A172 (cell line): ENCODE measurements around the gene CLCN3. TPM values are rescaled to one million over a fixed set of nuclear protein-coding genes. Genes with fewer than 3 reads are reported as not detected.
"Not testable (repeated sequence)": the region's sequence is repeated elsewhere in the genome, so short reads cannot be mapped to it uniquely, and the experiment has no call there.

Source experiments
- DNase-seq: peaks from one replicate; pipeline ENCODE4 v3.0.0-alpha.2; 2015; ENCODE audit warnings: low spot score
- total RNA-seq: library from RNA; depleted of rRNA; stranded (reverse); fragments of >200 nt; shearing (Covaris generic); gene quantifications from 2 replicates; pipeline ENCODE4 v1.2.3, GENCODE V29; 2014

The CLCN3 gene
- total RNA-seq, 1 experiment from 2014 or later = 42.3 TPM

DNA sequence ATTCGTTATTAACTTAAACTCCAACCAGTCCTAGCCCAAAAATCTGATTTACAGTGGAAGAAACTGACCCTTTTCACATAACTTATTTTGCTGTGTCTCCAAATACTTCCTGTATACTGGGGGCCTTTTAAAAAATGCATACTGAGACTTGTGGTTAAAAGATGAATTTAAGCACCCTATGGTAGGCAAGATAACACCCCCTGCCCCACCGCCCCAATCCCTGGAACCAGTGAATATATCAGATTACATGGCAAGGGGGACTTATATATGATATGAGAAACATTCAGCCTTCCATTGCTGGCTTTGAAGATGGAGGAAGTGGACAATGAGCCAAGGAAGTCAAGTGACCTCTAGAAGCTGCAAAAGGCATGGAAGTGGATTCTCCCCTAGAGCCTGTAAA, 3.1 kb upstream of the CLCN3 start:
- no peak for DNase-seq

DNA sequence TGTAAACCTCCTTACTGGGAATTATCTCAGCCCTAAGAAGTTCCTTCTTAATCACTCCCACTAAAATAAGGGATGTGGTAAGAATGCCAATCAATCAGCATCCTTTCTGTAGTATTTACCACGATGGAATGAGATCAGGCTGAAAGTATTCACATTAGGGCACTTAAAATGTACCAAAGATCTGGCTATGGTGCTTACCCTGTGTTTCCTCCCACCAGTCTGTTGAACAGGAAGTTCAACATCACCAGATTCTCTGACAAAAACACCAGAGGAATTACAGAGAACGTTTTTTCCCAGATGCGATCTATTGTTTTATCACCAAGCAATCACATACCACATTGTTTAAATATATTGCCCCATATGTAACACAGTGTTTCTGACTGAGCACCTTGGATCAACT, 2.1 kb upstream of the CLCN3 start:
- no peak for DNase-seq

DNA sequence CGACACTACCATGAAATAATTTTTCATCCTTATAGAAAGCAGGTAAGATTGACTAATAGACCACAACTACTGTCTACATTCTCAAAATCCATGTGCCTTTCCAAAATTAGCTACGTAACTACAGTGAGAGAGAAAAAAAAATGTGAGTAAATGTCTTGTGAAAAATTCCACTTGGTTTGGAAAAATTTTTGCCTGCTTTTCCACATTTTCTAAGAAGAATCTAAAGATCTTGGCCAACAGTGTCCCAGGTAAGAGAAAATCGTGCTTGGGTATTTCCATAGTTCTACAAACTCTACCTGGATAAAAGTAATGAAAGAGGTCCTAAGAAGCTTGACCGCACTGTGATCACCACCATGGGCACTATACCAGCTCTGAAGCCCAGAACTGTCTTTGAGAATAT, 1.4 kb upstream of the CLCN3 start:
- no peak for DNase-seq

- DNase-seq = peak; percentile 53
Measured at GRCh38 chr4:169619518-169619957, 840 bp upstream of the CLCN3 start.

DNA sequence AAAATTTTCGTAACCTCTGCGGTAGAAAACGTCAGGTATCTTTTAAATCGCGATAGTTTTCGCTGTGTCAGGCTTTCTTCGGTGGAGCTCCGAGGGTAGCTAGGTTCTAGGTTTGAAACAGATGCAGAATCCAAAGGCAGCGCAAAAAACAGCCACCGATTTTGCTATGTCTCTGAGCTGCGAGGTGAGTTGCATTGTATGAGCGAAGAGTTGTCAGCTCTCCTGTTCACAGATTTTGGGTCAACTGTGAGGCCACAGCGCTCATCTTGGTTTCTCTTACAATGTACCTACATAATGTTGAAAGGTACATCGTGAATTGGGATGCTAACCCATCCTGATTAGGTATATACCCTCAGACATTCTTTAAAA, 486 bp downstream of the CLCN3 start:
- peak; percentile 28 for DNase-seq

DNA sequence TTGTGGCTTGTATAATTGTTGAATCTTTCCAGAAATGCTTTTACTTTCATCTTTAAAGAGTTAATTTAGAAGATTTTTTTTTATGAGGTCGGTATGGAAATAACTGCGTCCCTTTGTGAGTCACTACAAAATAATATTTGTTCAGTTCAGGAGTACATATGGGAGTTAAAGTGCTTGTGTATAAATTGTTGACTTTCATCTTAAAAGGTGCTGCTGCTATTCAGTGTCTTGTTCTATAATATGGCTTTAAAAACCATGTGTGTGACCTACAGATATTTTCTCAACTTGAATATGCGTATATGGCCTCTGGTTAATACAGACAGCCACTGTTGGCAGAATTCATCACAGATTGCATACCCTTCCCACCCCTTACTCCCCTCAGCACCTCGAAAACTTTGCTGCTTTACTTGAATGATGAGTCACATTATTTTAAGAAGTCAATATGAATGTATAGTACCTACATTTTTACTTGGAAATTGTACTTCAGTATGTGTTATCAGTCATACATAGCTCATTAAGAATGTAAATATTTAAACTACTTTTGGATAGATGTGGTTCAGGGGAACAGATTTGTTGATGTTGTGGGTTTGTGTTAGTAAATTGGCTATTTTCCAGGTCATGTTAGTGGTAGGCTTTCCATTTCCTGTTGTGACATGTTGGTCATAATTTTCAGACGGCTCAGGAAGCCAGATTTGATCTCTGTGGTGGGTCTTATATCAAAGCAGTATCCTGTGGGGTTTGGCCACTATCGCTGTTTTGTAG, 1.5 kb downstream of the CLCN3 start:
- DNase-seq = peak; percentile 36

DNA sequence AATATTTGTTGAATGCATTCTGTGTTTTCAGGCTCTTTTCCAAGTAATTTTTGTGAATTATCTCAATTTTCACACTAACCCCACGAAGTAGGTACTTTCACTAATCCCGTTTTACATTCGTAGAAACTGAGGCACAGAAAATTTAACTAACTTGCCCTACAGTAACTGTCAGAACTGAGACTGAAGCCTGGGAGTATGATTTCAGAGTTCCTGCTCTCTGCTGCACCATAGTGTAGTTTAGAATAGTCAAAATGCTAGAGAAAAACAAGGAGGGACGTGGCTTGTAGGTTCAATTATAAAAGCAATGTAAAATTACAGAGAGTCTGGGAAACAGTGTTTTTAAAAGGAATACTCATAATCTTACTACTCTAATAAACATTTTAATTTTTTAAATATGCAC, 2.2 kb downstream of the CLCN3 start:
- no peak for DNase-seq

DNA sequence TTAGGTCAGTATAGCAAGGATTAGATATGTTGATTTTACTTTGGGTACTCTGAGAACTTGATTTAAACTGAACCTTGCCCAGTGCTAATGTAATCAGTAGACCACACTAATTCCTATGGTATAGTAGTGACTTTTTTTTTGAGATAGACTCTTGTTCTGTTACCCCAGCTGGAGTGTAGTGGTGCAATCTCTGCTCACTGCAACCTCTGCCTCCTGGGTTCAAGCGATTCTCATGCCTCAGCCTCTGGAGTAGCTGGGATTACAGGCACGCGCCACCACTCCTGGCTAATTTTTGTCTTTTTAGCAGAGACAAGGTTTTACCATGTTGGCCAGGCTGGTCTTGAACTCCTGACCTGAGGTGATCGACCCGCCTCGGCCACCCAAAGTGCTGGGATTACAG, 3.6 kb downstream of the CLCN3 start:
- not testable (repeated sequence) for DNase-seq

- no peak for DNase-seq
Measured at GRCh38 chr4:169625886-169626285, 5.5 kb downstream of the CLCN3 start.

DNA sequence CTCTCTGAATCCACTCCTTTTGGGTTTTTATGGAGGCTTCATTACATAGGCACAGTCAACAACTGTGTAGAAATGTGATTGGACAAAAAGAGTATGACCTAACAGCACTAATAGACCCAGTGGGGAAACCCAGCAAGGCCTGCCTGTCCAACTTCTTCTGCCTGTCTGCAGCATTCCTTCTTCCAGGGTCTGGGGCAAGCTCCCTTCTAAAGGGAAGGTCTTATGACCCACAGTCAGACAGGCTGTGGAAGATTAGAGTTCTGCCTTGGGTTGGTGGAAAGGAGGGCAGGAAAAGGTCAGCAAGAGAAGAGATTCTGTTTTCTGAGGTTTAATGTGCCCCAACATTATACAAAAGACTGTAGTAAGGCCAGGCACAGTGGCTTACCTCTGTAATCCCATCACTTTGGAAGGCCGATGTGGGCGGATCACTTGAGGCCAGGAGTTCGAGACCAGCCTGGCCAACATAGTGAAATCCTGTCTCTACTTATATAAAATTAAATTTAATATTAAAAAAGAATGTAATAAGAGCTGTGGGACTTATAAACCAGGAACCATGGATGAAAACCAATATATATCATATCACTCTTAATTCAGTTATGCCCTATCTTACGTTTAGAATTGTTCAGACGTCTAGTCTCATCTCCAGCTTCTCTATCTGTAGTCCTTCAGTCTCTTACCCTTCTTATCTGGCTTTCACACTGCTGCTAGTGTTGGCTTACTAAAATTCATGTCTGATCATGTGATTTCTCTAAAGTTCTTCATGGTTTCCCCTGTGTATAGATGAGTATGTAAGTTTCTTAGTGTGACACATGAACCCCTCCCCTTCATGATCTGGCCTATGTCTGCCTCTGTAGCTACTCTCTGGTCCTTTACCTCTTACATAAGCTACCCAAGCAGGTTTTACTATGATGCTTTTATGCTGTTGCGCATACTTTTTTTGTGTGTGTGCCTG, 6.2 kb downstream of the CLCN3 start:
- no peak for DNase-seq

- no peak for DNase-seq
Measured at GRCh38 chr4:169627307-169627706, 6.9 kb downstream of the CLCN3 start.

DNA sequence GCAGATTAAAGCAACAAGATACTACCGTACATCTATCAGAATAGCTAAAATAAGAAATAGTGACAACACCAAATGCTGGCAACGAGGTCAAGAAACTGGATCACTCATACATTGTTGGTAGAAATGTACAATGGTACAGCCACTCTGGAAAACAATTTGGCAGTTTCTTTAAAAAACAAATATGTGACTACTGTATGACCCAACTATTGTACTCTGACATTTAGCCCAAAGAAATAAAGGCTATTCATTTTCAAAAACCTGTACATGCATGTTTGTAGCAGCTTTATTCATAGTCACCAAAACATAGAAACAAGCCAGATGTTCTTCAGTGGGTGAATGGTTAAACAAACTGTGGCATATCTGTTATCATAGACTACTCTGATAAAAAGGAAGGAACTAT, 8.2 kb downstream of the CLCN3 start:
- no peak for DNase-seq

DNA sequence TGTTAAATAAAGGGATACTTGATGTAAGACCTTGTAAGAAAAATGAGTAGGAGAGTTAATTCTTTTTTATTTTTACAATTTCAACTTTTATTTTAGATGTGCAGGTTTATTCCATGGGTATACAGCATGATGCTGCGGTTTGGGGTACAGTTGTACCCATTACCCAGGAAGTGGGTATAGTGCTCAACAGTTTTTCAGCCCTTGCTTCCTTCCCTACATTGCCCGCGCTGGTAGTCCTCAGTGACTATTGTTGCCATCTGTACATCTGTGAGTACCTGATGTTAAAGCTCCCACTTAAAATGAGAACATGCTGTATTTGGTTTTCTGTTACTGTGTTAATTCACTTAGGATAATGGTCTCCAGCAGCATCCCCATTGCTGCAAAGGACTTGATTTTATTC, 9.7 kb downstream of the CLCN3 start:
- no peak for DNase-seq

DNA sequence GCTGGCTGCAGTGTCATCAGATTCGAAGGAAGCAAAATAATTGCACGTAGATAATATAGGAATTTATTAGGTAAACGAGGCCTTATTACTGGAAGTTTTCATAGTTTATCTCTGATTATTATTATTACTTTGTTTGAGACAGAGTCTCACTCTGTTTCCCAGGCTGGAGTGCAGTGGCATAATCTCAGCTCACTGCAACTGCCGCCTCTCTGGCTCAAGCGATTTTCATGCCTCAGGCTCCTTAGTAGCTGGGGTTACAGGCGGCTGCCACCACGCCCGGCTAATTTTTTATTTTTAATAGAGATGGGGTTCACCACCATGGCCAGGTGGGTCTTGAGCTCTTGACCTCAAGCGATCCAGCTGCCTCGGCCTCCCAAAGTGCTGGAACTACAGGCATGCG, 12.5 kb downstream of the CLCN3 start:
- DNase-seq = no peak

- DNase-seq = no peak
Measured at GRCh38 chr4:169634975-169635374, 14.6 kb downstream of the CLCN3 start.

GRCh38 chr4:169640261-169640870, 20.0 kb downstream of the CLCN3 start:
- no peak for DNase-seq

GRCh38 chr4:169644802-169645201, 24.4 kb downstream of the CLCN3 start:
- DNase-seq = no peak

GRCh38 chr4:169645627-169646026, 25.2 kb downstream of the CLCN3 start:
- DNase-seq = no peak

DNA sequence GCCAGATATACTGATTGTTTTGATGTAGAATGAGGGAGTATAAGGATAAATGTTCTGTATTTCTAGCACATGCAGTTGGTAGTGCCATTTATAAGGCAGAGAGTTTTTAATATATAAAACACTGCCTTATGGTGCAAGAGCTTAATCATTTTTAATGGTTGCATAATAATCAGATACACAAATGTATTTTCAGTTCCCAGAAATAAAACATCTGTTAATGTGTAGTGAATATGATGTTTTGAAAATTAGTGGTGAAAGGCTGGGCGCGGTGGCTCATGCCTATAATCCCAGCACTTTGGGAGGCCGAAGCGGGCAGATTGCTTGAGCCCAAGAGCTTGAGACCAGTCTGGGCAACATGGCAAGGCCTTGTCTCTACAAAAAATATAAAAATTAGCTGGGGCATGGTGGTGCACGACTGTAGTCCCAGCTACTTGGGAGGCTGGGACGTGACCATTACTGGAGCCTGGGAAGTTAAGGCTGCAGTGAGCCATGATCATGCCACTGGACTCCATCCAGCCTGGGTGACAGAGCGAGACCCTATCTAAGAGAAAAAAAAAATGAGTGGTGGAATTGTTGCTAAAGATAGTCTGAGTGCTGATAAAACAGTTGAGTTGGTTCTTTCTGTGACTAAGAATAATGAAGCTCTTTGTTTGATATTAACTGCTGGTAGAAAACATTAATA, 29.3 kb downstream of the CLCN3 start:
- no peak for DNase-seq

- no peak for DNase-seq
Measured at GRCh38 chr4:169650227-169650936, 30.0 kb downstream of the CLCN3 start.

- DNase-seq = no peak
Measured at GRCh38 chr4:169652535-169652934, 32.2 kb downstream of the CLCN3 start.
